IMR-90 (cell line): ENCODE measurements around the gene MEGF11. TPM values are rescaled to one million over a fixed set of nuclear protein-coding genes. Genes with fewer than 3 reads are reported as not detected.

Experiments
- ATAC-seq: fragments of 200-7000 bp; cut with Tn5 transposase; 2 replicates; pipeline ENCODE4 v1.9.1; 2020; ENCODE audit warnings: low read depth, mild to moderate bottlenecking, moderate library complexity
- BruUV-seq: library from RNA; stranded (reverse); fragments of 400-500 nt; replicated peaks from 2 replicates; lab custom pipeline; 2021; lab: Mats Ljungman, UMichigan
- CTCF ChIA-PET: fragments of 300-600 bp; formaldehyde crosslinking; extraction: SDS; loops from one replicate; lab custom pipeline; 2021; ENCODE audit warnings: antibody characterized with exemption; lab: Yijun Ruan, JAX
- POLR2A ChIA-PET: fragments of 300-600 bp; sonication (Branson Sonifier 250); formaldehyde crosslinking; loops from one replicate; lab custom pipeline; 2022; ENCODE audit warnings: antibody characterized with exemption; ENCODE audit not compliant: unreplicated experiment; lab: Charles Lee
- DNase-seq: peaks from one replicate; pipeline ENCODE4 v3.0.0; 2013
- H2AFZ ChIP-seq: replicated peaks from 2 replicates; pipeline ENCODE3; 2013; ENCODE audit warnings: low read length, mild to moderate bottlenecking; ENCODE audit not compliant: poor library complexity
- H2AK5ac ChIP-seq: 2 replicates; pipeline ENCODE4 v1.6.1; 2013; ENCODE audit warnings: low read depth, low read length, inconsistent platforms
- H2AK9ac ChIP-seq: replicated peaks from 2 replicates; pipeline ENCODE3; 2013; ENCODE audit warnings: mild to moderate bottlenecking, low read depth, low read length, moderate library complexity; ENCODE audit not compliant: poor library complexity
- H2BK120ac ChIP-seq: 2 replicates; pipeline ENCODE4 v1.6.1; 2013; ENCODE audit warnings: low read depth, low read length, inconsistent platforms
- H2BK15ac ChIP-seq: 3 replicates; pipeline ENCODE4 v1.6.1; 2013; ENCODE audit warnings: low read depth, low read length, inconsistent platforms
- H2BK20ac ChIP-seq: 2 replicates; pipeline ENCODE4 v1.6.1; 2013; ENCODE audit warnings: low read depth, mild to moderate bottlenecking, inconsistent platforms, low read length, moderate library complexity
- H2BK5ac ChIP-seq: 2 replicates; pipeline ENCODE4 v1.6.1; 2013; ENCODE audit warnings: mild to moderate bottlenecking, low read depth, low read length, inconsistent platforms; ENCODE audit not compliant: poor library complexity, severe bottlenecking
- H3K14ac ChIP-seq: replicated peaks from 2 replicates; pipeline ENCODE4 v1.6.1; 2013; ENCODE audit warnings: low read depth, low read length, inconsistent platforms
- H3K18ac ChIP-seq: 2 replicates; pipeline ENCODE4 v1.6.1; 2013; ENCODE audit warnings: low read depth, low read length, control low read depth
- H3K23ac ChIP-seq: 2 replicates; pipeline ENCODE4 v1.6.1; 2013; ENCODE audit warnings: low read depth, low read length, inconsistent platforms
- H3K27ac ChIP-seq: 2 replicates; pipeline ENCODE4 v1.5.1; 2013; ENCODE audit warnings: mild to moderate bottlenecking, control low read depth, low read length; ENCODE audit not compliant: insufficient read depth
- H3K27me3 ChIP-seq: 2 replicates; pipeline ENCODE4 v1.6.1; 2013; ENCODE audit warnings: low read length; ENCODE audit not compliant: control insufficient read depth, insufficient read depth
- H3K36me3 ChIP-seq: 2 replicates; pipeline ENCODE4 v1.6.1; 2013; ENCODE audit warnings: low read length, mixed read lengths; ENCODE audit not compliant: control insufficient read depth, insufficient read depth
- H3K4ac ChIP-seq: 2 replicates; pipeline ENCODE4 v1.6.1; 2013; ENCODE audit warnings: low read depth, low read length, inconsistent platforms
- H3K4me1 ChIP-seq: 2 replicates; pipeline ENCODE4 v1.6.1; 2013; ENCODE audit warnings: low read length, mixed read lengths; ENCODE audit not compliant: control insufficient read depth, insufficient read depth
- H3K4me2 ChIP-seq: 2 replicates; pipeline ENCODE4 v1.6.1; 2013; ENCODE audit warnings: low read depth, mild to moderate bottlenecking, control low read depth, low read length, moderate library complexity
- H3K4me3 ChIP-seq: 2 replicates; pipeline ENCODE4 v1.5.1; 2013; ENCODE audit warnings: low read depth, mild to moderate bottlenecking, control low read depth, low read length, moderate library complexity; ENCODE audit not compliant: insufficient read depth
- H3K56ac ChIP-seq: 2 replicates; pipeline ENCODE4 v1.6.1; 2013; ENCODE audit warnings: low read length, inconsistent platforms; ENCODE audit not compliant: insufficient read depth; ENCODE audit errors: extremely low read depth
- H3K79me1 ChIP-seq, 2 experiments: 2 replicates each; pipeline ENCODE4 v1.6.1; 2013; ENCODE audit warnings: low read length in 2 of 2, inconsistent platforms in 1 of 2, low read depth in 1 of 2
- H3K9ac ChIP-seq: 2 replicates; pipeline ENCODE4 v1.6.1; 2013; ENCODE audit warnings: low read depth, low read length, control low read depth
- H3K9me1 ChIP-seq: 2 replicates; pipeline ENCODE4 v1.6.1; 2013; ENCODE audit warnings: low read length, inconsistent platforms; ENCODE audit not compliant: insufficient read depth
- H3K9me3 ChIP-seq: 2 replicates; pipeline ENCODE4 v1.6.1; 2013; ENCODE audit warnings: low read length; ENCODE audit not compliant: control insufficient read depth, insufficient read depth
- H4K20me1 ChIP-seq: 2 replicates; pipeline ENCODE4 v1.6.1; 2013; ENCODE audit warnings: low read length, inconsistent platforms; ENCODE audit not compliant: insufficient read depth
- H4K5ac ChIP-seq: 2 replicates; pipeline ENCODE4 v1.6.1; 2013; ENCODE audit warnings: mild to moderate bottlenecking, low read depth, low read length, control low read depth
- H4K8ac ChIP-seq, 2 experiments: 2 replicates each; pipeline ENCODE4 v1.6.1; 2013; ENCODE audit warnings: low read depth in 2 of 2, low read length in 2 of 2, control low read depth in 1 of 2, inconsistent platforms in 1 of 2
- H4K91ac ChIP-seq: 2 replicates; pipeline ENCODE4 v1.6.1; 2013; ENCODE audit warnings: low read depth, low read length, inconsistent platforms; ENCODE audit not compliant: insufficient read depth
- BHLHE40 ChIP-seq: fragments of 150-350 bp; IDR thresholded peaks from 2 replicates; pipeline ENCODE4 v1.6.1; 2016; ENCODE audit warnings: mild to moderate bottlenecking, low read depth, low read length
- MAFK ChIP-seq: IDR thresholded peaks from 2 replicates; pipeline ENCODE4 v1.6.1; 2012; ENCODE audit warnings: low read depth, low read length, improper control_type of control experiment
- MAZ ChIP-seq: IDR thresholded peaks from 2 replicates; pipeline ENCODE4 v1.6.1; 2012; ENCODE audit warnings: low read depth, mild to moderate bottlenecking, low read length, improper control_type of control experiment, moderate library complexity, borderline replicate concordance
- MXI1 ChIP-seq: IDR thresholded peaks from 2 replicates; pipeline ENCODE4 v1.6.1; 2012; ENCODE audit warnings: low read depth, mild to moderate bottlenecking, low read length, moderate library complexity, borderline replicate concordance
- RAD21 ChIP-seq: IDR thresholded peaks from 2 replicates; pipeline ENCODE4 v1.6.1; 2012; ENCODE audit warnings: low read length, improper control_type of control experiment
- SMC3 ChIP-seq: fragments of 150-350 bp; IDR thresholded peaks from 2 replicates; pipeline ENCODE4 v1.6.1; 2016; ENCODE audit warnings: low read depth, mild to moderate bottlenecking, antibody characterized with exemption, low read length, moderate library complexity
- WGBS, 2 experiments: methylation state at CpG; one replicate each; pipeline versions ENCODE4 v1.1.5 to v1.1.7; 2013; ENCODE audit warnings: missing lambda C conversion rate in 2 of 2; ENCODE audit not compliant: insufficient read length in 1 of 2; ENCODE audit errors: extremely low coverage in 2 of 2; 5-methylcytosine and 5-hydroxymethylcytosine counted together
- dilution Hi-C: fragments of 300-500 bp; cut with HindIII; formaldehyde crosslinking; loops from one replicate; pipeline ENCODE4 v1.14.3; 2018; ENCODE audit warnings: low sequenced_read_pairs; ENCODE audit not compliant: unreplicated experiment
- in situ Hi-C: fragments of 300-500 bp; cut with MboI; formaldehyde crosslinking; loops from 3 replicates; pipeline ENCODE4 v1.14.3; 2019; ENCODE audit warnings: low sequenced_read_pairs, inconsistent platforms, mixed read lengths
- intact Hi-C: fragments of 100-400 bp; cut with micrococcal nuclease; formaldehyde crosslinking; loops from 2 replicates; pipeline ENCODE4 v1.10.0; 2022
- polyA plus RNA-seq, 3 experiments: library from polyadenylated mRNA; depleted of rRNA; stranded (reverse); fragments of >200 nt; gene quantifications; 2 replicates each; pipeline ENCODE4 v1.2.3, GENCODE V29; 2012; ENCODE audit warnings: low replicate concordance in 1 of 3
- total RNA-seq: library from RNA; depleted of rRNA; stranded (reverse); fragments of >200 nt; gene quantifications from 2 replicates; pipeline ENCODE4 v1.2.3, GENCODE V29; 2012
- TF ChIP-seq, protein P1 (sequence below): fragments of 150-350 bp; IDR thresholded peaks from 2 replicates; pipeline ENCODE4 v1.6.1; 2016; ENCODE audit warnings: low read depth, mild to moderate bottlenecking, low read length, moderate library complexity, borderline replicate concordance

MEGF11 gene
- total and polyA plus RNA-seq, 2 of the 4 experiments (the other 2 are of a cell fraction) = not detected

DNA sequence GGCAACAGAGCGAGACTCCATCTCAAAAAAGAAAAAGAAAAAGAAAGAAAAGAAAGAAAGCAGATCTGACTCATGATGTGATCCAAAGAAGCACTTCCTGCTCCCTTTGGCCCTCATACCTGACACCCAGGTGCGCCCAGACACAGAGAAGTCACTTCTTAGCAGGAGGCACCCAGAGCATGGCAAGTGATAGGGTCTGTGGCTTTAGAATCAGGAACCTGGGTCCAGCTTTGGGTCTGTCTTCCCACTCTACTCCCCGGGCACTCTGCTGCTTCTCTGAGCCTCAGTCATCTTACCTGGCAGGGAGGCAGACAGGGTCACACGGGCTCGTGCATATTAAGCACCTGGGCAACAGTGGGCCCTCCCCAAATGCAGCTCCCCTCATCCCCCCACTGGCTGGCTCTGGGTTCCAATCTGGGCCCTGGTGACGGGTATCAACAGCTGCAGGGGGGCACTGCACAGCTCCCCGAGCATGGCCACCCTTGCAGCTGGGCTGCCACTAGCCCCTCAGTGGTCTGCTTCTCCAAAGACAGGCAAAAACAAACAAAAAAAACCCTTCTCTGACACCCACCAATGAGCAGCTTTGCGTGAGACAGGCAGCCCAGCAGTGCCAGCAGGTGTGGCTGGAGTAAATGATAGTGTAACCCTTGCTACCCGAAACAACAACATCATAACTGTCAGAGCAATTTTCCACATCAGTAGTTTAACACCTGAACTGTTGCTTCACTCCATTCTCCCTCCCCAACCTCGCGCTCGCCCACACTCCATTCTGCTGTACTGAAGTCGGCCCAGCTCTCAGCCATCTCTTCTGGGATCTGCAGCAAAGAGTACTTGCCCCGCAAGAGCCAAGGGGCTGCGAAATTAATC is 99.8 kb downstream of the MEGF11 start (continued):
- no peak for TF ChIP-seq MAFK

DNA sequence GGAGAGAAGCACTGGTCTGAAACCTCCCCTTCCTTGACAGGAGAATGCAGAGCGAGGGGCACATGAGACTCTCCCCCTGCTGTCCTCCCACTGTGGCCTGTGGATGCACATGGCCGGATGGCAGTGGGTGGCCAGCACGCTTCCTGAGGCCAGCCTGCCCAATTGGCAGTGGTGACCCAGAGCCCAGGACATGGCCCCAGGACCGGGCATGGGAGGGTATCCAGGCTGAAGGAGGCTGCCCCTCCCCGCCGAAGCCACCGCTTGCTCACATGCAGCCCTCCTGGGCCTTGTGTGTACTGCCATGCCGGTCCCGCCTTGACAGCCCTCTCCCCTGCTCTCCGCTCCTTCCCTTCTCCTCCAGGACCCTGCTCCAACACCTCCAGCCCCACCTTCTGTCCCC is 100.9 kb downstream of the MEGF11 start:
- BruUV-seq = no TSS peak
- no peak overlapping the region for H3K56ac ChIP-seq
- POLR2A ChIA-PET = no interaction called here

More for the DNA sequence above, 100.9 kb downstream of the MEGF11 start:
- no peak overlapping the region for H3K4ac ChIP-seq
- H3K4me3 ChIP-seq = no peak overlapping the region
- H2AK5ac ChIP-seq = no peak overlapping the region
- H4K20me1 ChIP-seq = no peaks in the 10 kb centered on the region
- no peak for DNase-seq
- H3K27ac ChIP-seq = no peak overlapping the region
- H3K9me3 ChIP-seq = no peaks in the 10 kb centered on the region
- H3K18ac ChIP-seq = no peak overlapping the region
- dilution Hi-C loops (no loop called here), in situ Hi-C loops (no loop called here), intact Hi-C loops (no loop called here)
- H3K14ac ChIP-seq = no peak overlapping the region
- no peak overlapping the region for H2AK9ac ChIP-seq
- H3K9ac ChIP-seq = no peak overlapping the region
- H2BK5ac ChIP-seq = no peak overlapping the region
- H2BK20ac ChIP-seq = no peak overlapping the region
- H4K8ac ChIP-seq = no peak overlapping the region
- no peak overlapping the region for H4K5ac ChIP-seq
- 0 out of 2 replicates have a peak, but pooled peaks cover 3% of the 10 kb centered on the region for H3K9me1 ChIP-seq
- H2BK15ac ChIP-seq = no peak overlapping the region
- H3K23ac ChIP-seq = no peak overlapping the region
- H3K4me1 ChIP-seq = no peaks in the 10 kb centered on the region
- H3K27me3 ChIP-seq = peaks cover 57% of the 10 kb centered on the region
- no peak overlapping the region for H4K91ac ChIP-seq
- H2AFZ ChIP-seq = no peak overlapping the region
- H3K36me3 ChIP-seq = no peaks in the 10 kb centered on the region
- ATAC-seq = no peak
- H3K4me2 ChIP-seq = no peak overlapping the region
- H3K79me1 ChIP-seq = no peaks in the 10 kb centered on the region
- CTCF ChIA-PET = no interaction called here
- H2BK120ac ChIP-seq = no peak overlapping the region
- 72% methylated on average over 6 of the region's 10 CpGs; no CpG with 5 or more reads in 1 of the 2 experiments for WGBS, 2 experiments
- TF ChIP-seq MAZ (no peak), RAD21 (no peak), BHLHE40 (no peak), SMC3 (no peak), MXI1 (no peak), MAFK (no peak)
- TF ChIP-seq, protein P1, sequence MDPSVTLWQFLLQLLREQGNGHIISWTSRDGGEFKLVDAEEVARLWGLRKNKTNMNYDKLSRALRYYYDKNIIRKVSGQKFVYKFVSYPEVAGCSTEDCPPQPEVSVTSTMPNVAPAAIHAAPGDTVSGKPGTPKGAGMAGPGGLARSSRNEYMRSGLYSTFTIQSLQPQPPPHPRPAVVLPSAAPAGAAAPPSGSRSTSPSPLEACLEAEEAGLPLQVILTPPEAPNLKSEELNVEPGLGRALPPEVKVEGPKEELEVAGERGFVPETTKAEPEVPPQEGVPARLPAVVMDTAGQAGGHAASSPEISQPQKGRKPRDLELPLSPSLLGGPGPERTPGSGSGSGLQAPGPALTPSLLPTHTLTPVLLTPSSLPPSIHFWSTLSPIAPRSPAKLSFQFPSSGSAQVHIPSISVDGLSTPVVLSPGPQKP = no peak
